Uterus (tissue), 4 donors: ENCODE data around the gene GIMAP1. TPM values are rescaled to one million over a fixed set of nuclear protein-coding genes. Genes with fewer than 3 reads are reported as not detected.

Experiments used
- DNase-seq, 2 donors: peaks; one replicate each; pipeline ENCODE4 v3.0.0-alpha.2; 2019 to 2020
- H3K27ac ChIP-seq, 2 donors: fragments of 200-600 bp; sonication (generic); 1 replicate in 1 of 2; 2 replicates in 1 of 2; pipeline ENCODE4 v1.5.1; 2016 to 2018
- H3K27me3 ChIP-seq, 2 donors: fragments of 200-600 bp; sonication (generic); one replicate each; pipeline ENCODE4 v1.5.1; 2018 to 2019; ENCODE audit warnings: control low read depth in 1 of 2
- H3K36me3 ChIP-seq, 2 donors: fragments of 200-600 bp; sonication (generic); one replicate each; pipeline ENCODE4 v1.5.1; 2019; ENCODE audit warnings: control low read depth in 1 of 2
- H3K4me1 ChIP-seq, 2 donors: fragments of 200-600 bp; sonication (generic); one replicate each; pipeline ENCODE4 v1.5.1; 2018 to 2019; ENCODE audit warnings: control low read depth in 1 of 2
- H3K4me3 ChIP-seq, 2 donors: fragments of 200-600 bp; sonication (generic); 1 replicate in 1 of 2; 2 replicates in 1 of 2; pipeline ENCODE4 v1.5.1; 2018 to 2019; ENCODE audit warnings: mild to moderate bottlenecking in 1 of 2
- H3K9me3 ChIP-seq, 2 donors: fragments of 200-600 bp; sonication (generic); one replicate each; pipeline ENCODE4 v1.5.1; 2019; ENCODE audit warnings: control low read depth in 1 of 2
- CTCF ChIP-seq, 4 experiments: fragments of 200-600 bp in 2 of 4; fragments of 450-650 bp in 2 of 4; sonication (generic) in 2 of 4; IDR thresholded peaks; one replicate each; pipeline ENCODE4 v1.5.1; 2016 to 2019; ENCODE audit warnings: antibody characterized with exemption in 4 of 4, mild to moderate bottlenecking in 2 of 4, moderate library complexity in 1 of 4
- POLR2A ChIP-seq, 2 donors: fragments of 450-650 bp; IDR thresholded peaks; one replicate each; pipeline ENCODE4 v1.6.1; 2016; ENCODE audit warnings: antibody characterized with exemption in 2 of 2, mild to moderate bottlenecking in 1 of 2, moderate library complexity in 1 of 2
- intact Hi-C: fragments of 100-400 bp; cut with DNase I; formaldehyde crosslinking; loops from one replicate; pipeline ENCODE4 v1.15.1; 2023; ENCODE audit warnings: low total_unique reads
- total RNA-seq, 4 donors: library from RNA; depleted of rRNA in 3 of 4; stranded (reverse); fragments of >200 nt in 3 of 4; gene quantifications; one replicate each; pipeline versions ENCODE4 v1.1.0 to v1.2.4, GENCODE V29; 2014 to 2023
- donor health status: DM: yes; HTN: yes; CAD: no.

GIMAP1 gene
- total RNA-seq, 4 donors from 2014 or later: 4.0 to 19.1 (median 9.9) TPM

GRCh38 chr7:150753239-150753638 lies 36.8 kb downstream of the GIMAP1 start:
- H3K9me3 ChIP-seq: no peaks in the 10 kb centered on the region
- no peaks in the 10 kb centered on the region for H3K27me3 ChIP-seq
- TF ChIP-seq CTCF (IDR thresholded peaks at IDR 0.05) (no peak), POLR2A (IDR thresholded peaks at IDR 0.05) (no peak)
- H3K4me3 ChIP-seq: no peak overlapping the region
- H3K36me3 ChIP-seq: no peaks in the 10 kb centered on the region
- DNase-seq: no peak
- intact Hi-C loops: no loop called here
- H3K4me1 ChIP-seq: no peaks in the 10 kb centered on the region
- H3K27ac ChIP-seq: no peak overlapping the region

GRCh38 chr7:150753826-150754603 lies 37.6 kb downstream of the GIMAP1 start:
- no peaks in the 10 kb centered on the region for H3K27me3 ChIP-seq
- TF ChIP-seq CTCF (IDR thresholded peaks at IDR 0.05) (no peak), POLR2A (IDR thresholded peaks at IDR 0.05) (no peak)
- no peak overlapping the region for H3K4me3 ChIP-seq
- no peak for DNase-seq
- H3K4me1 ChIP-seq: no peaks in the 10 kb centered on the region
- H3K36me3 ChIP-seq: no peaks in the 10 kb centered on the region
- intact Hi-C loops: no loop called here
- H3K27ac ChIP-seq: no peak overlapping the region
- no peaks in the 10 kb centered on the region for H3K9me3 ChIP-seq

- H3K4me3 ChIP-seq: no peak overlapping the region
- peak overlapping the region in 1 of 2 donors; percentile 44 for H3K27ac ChIP-seq
- no peaks in the 10 kb centered on the region for H3K27me3 ChIP-seq
- intact Hi-C loops: no loop called here
- no peaks in the 10 kb centered on the region for H3K36me3 ChIP-seq
- TF ChIP-seq POLR2A (IDR thresholded peaks at IDR 0.05) (no peak), CTCF (IDR thresholded peaks at IDR 0.05) (no peak)
- H3K4me1 ChIP-seq: no peaks in the 10 kb centered on the region
- DNase-seq: no peak
- H3K9me3 ChIP-seq: no peaks in the 10 kb centered on the region
These were observed 38.5 kb downstream of the GIMAP1 start for GRCh38 chr7:150754951-150755350.

- Histone ChIP-seq H3K36me3 (no peaks in the 10 kb centered on the region), H3K4me3 (no peak overlapping the region), H3K9me3 (no peaks in the 10 kb centered on the region), H3K4me1 (no peaks in the 10 kb centered on the region), H3K27ac (peak overlapping the region in 1 of 2 donors; percentile 44), H3K27me3 (no peaks in the 10 kb centered on the region)
- no peak for DNase-seq
- TF ChIP-seq POLR2A (IDR thresholded peaks at IDR 0.05) (no peak), CTCF (IDR thresholded peaks at IDR 0.05) (no peak)
- intact Hi-C loops: no loop called here
These were observed 39.2 kb downstream of the GIMAP1 start for GRCh38 chr7:150755473-150756099.

GRCh38 chr7:150756166-150756565 lies 39.8 kb downstream of the GIMAP1 start:
- Histone ChIP-seq H3K27ac (peak overlapping the region in 1 of 2 donors; percentile 44), H3K36me3 (no peaks in the 10 kb centered on the region), H3K27me3 (no peaks in the 10 kb centered on the region), H3K4me1 (no peaks in the 10 kb centered on the region), H3K9me3 (no peaks in the 10 kb centered on the region), H3K4me3 (no peak overlapping the region)
- intact Hi-C loops: no loop called here
- TF ChIP-seq CTCF (IDR thresholded peaks at IDR 0.05) (no peak), POLR2A (IDR thresholded peaks at IDR 0.05) (no peak)
- no peak for DNase-seq
